Amniotic stem cell (primary cell): ENCODE results near the gene AFDN.

Experiments used
- DNase-seq: peaks from one replicate; lab custom pipeline; 2025; lab: John Stamatoyannopoulos, UW

AFDN gene

DNA sequence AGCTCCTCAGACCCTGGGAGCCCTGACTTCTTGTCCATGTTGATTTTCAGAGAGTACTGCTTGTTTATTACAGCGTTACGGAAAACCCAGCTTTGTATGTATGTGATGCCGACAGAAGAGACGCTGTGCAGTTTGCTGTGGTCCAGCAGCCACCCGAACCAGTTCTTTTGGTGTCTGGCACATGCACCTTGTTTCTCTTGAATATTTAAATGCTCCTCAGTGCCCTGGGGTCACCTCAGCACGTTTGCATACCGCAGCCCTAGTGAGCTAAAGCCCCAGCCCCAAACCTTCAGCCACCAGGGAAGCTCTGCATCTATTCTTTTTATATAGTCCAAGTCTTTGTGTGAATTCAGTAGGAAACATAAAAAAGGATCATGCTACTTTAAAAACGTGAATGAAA lies 39.9 kb downstream of the AFDN start:
- DNase-seq = no peak

- DNase-seq = no peak
Measured at GRCh38 chr6:167870321-167870720, 43.6 kb downstream of the AFDN start.

- DNase-seq = no peak
Measured at GRCh38 chr6:167872538-167873210, 46.0 kb downstream of the AFDN start.

DNA sequence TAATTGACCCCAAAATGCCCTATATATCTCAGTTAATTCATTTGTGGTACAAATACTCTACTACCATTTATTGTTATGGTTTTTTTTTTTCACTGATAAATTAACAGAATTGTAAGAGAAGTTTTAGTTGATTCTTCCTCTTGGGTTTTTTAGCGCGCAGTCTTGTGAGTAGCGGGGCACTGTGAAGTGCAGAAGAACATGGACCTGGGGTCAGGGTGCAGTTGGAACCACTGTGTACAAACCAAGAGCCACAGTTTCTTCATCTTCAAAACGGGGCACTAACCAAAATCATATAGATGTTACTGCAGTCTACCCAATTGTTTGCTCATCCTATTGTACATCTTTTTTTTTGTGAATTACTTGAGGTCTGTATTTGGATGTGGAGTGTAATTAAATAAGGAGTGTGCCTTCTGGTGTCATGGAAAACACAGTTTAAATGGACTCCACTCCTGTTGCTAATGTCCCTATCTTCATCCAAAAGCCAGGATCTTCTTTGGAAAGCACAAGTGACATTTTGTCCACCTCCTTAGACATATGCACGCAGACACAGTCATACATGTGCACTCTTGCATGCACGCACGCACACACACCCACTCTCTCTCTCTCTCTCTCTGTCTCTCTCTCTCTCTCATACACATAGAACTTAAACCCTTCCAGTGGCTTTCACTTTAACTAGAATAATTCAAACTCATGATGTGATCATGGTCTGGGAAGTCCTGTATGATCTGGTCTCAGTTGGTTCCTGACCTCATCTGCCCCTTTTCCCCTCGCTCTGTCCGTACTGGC lies 51.5 kb downstream of the AFDN start:
- DNase-seq = no peak

DNA sequence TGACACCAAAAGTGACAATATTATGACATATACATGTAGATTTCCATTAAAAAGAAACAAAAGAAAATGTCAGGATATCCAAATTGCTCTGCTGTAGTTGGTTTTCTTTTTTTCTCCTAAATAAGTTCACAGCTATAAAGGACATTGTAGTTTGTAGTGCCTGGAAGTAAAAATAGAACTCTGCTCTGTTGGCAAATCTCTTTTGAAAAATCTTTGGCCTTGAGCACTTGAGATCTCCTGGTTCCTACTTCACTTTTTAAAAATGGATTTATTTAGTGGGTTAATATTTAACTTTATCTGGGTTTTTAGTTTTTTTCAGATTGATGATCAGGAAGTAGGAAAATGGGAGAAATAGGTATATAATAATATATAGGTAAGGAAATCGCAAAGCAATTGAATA lies 52.9 kb downstream of the AFDN start:
- DNase-seq = no peak

DNA sequence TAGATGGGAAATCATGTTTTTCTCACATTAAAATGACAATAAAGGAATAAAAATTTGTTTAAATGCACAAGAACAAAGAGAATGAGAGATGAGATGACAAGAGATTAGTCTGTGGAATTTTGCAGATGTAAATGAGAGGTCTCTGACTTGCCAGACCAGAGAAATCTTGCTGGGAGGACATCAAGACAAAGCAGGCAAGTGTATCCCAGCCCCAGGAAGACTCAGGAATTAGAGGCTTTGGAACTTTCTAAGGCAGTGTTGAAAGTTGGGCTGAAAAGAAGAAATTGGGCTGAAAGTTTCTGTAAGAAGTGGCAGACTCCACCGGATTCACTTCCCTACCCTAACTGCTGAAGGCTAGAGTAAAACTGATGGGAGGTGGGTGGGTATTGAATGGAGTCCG lies 54.6 kb downstream of the AFDN start:
- no peak for DNase-seq

- DNase-seq = no peak
Measured at GRCh38 chr6:167882244-167882643, 55.5 kb downstream of the AFDN start.

DNA sequence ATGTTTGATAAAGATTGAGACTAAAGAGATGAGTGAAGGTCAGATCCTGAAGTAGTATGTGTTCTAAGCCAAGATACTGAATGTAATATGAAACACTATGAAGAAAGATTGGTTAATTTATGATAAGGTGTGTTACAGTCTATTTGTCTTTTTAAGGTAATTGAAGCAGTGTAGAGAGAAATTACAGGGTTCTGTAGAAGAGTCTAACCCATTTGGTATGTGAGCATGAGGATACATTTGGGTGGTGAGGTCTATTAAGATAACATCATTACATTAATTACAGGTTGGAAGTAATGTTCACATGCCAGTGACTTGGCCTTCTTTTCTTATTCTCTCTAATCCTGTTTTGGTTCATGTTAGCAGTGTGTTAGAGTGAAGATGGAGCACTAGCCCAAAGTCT lies 61.4 kb downstream of the AFDN start:
- no peak for DNase-seq

DNA sequence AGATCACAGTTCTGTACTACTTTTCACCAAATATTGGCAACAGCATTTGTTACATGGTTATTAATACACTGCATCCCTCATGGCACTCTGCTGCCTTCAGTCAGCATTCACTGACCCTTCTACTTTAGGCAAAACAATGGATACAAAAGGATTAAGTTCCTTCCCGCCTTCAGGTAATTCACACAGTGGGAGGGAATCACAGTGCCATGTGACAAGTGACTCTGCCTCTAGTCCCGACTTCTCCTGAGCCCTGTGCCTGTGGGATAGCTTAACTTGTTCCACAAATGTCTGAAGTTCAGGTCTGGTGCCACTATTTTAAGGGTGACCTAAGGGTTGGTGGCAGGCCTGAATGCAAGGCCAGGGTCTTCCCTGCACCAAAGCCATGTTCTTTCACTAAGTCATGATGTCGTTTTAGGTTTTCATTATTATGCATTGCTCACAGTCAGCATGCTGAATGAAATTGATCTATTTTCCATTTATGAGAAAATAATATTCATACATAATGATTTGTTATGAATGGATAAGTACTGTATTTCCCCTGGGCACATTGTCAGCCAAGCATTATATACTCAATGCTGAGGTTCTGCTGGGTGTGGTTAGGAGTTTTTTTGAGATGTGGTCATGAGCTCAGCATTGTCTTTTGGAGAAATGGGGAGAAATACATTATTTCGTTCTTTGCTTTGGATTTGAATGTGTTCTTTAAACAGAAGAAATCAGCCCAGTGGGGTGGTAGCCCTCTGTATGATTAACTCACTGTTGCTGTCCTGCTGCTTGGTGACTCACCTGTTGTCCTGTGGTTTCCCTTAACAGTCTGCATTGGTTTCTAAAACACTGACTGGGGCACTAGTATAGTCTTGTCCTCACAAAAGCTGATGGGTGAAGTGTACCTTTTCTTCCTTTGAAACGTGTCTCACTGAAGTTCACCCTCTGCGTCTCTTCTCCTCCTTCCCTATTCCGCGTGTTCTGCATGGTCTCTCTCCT lies 66.4 kb downstream of the AFDN start:
- DNase-seq = no peak

DNA sequence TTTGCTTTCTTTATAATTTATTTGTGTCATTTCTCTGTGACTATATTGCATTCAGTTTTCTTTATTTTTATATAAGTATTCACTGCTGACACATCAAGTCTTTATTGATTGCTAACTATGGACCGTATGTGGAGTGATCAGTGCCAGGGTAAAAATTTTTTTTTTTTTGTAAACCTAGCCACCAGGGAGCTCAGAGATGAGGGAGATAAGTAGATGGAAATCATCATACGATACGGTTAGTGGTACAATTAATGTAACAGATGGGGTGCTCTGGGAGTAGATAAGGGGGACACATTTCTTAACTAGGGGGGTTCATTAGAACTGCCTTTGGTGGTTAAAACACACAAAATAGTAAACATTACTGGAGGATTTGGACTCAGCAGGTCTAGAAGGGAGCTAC lies 68.3 kb downstream of the AFDN start:
- no peak for DNase-seq

GRCh38 chr6:167896648-167897047 lies 69.9 kb downstream of the AFDN start:
- DNase-seq = no peak

- no peak for DNase-seq
Measured at GRCh38 chr6:167898673-167899311, 72.1 kb downstream of the AFDN start.

GRCh38 chr6:167904791-167905190 lies 78.1 kb downstream of the AFDN start:
- no peak for DNase-seq

DNA sequence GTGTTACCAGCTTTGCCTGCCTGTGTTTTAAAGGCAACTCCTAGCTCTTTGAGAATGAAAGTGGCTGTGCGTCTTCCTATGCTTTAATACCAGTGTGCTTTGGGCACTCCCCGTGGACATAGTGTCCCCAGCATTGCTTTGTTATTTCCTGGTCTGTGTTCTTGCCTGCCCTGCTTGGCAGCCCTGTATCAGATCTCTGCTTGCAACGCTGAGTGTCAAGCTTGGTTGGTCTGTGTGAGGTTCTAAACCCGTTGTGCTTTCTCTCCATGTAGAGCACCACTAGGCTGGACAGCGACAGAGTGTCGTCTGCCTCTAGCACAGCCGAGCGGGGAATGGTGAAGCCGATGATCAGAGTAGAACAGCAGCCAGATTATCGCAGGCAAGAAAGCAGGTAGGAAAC lies 80.2 kb downstream of the AFDN start:
- no peak for DNase-seq

- DNase-seq = no peak
Measured at GRCh38 chr6:167907837-167908681, 81.3 kb downstream of the AFDN start.

DNA sequence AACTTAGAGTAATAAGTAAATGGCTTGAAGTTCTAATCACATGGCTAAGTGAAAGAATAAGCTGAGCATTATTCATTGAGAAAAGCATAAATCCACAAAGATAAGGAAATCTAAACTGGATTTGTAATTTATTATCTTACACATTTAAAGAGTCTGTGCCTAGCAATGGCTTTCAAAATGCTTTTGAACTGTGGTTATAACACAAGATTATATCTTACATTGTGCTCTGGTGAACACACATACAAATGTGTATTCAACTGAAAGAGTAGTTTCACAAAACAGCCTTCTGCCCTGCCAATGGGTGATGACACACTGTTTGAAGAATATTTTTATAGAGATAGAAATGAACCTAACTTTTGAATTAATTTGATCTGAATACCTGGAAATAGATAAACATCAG lies 83.3 kb downstream of the AFDN start:
- no peak for DNase-seq

- DNase-seq = no peak
Measured at GRCh38 chr6:167910652-167911051, 83.9 kb downstream of the AFDN start.

- no peak for DNase-seq
Measured at GRCh38 chr6:167912494-167912893, 85.8 kb downstream of the AFDN start.

DNA sequence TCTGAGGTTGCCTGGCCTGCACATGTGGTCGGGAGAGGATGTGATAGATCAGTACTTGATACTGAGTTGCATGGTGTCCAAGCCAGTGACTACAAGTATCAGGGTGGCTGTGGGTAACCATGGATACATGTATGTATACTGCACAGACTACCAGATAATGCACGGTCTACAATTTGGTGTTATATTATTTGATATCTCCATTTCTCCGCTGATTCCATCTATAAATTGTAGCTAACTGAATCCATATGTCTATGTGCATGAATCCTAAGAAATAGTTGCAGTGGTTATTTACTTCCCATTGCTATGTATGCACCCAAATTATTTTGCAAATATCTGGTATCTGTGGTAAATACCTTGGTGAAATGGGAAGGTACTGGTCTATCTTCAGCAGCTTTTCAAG lies 87.0 kb downstream of the AFDN start:
- no peak for DNase-seq

DNA sequence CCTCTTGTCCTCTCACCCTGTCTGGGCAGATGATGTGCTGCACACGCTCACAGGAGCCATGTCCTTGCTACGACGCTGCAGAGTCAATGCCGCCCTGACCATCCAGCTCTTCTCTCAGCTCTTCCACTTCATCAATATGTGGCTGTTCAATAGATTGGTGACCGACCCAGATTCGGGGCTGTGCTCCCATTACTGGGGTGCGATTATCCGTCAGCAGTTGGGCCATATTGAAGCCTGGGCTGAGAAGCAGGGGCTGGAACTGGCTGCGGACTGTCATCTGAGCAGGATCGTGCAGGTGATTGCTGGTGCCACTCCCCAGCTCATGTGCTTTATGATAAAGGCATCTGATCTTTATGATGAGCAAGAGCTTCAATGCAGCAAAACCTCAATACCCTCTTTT lies 88.4 kb downstream of the AFDN start:
- no peak for DNase-seq

- no peak for DNase-seq
Measured at GRCh38 chr6:167917551-167918154, 90.9 kb downstream of the AFDN start.
